Endothelial cell of umbilical vein (primary cell): ENCODE measurements around the gene FOXP1. TPM values are rescaled to one million over a fixed set of nuclear protein-coding genes. Genes with fewer than 3 reads are reported as not detected.

ENCODE experiments used
- BruUV-seq: library from RNA; stranded (reverse); fragments of 400-500 nt; replicated peaks from 2 replicates; lab custom pipeline; 2021; lab: Mats Ljungman, UMichigan
- CTCF ChIA-PET: fragments of 300-600, 350-600 bp; sonication (Branson Sonifier 250); formaldehyde crosslinking; loops from one replicate; lab custom pipeline; 2021; ENCODE audit warnings: antibody characterized with exemption, inconsistent platforms; lab: Charles Lee
- POLR2A ChIA-PET: fragments of 300-600, 350-600 bp; sonication (Branson Sonifier 250); formaldehyde crosslinking; loops from one replicate; lab custom pipeline; 2021; ENCODE audit warnings: antibody characterized with exemption, inconsistent platforms; lab: Charles Lee
- DNase-seq: peaks from one replicate; pipeline ENCODE4 v3.0.0-alpha.2; 2011; ENCODE audit warnings: low read depth, low spot score
- FAIRE-seq: peaks from 2 replicates; lab custom pipeline; 2011; peaks lifted over from hg19 to GRCh38; lab: Jason Lieb, UNC
- H2AFZ ChIP-seq: 2 replicates; pipeline ENCODE4 v1.6.0; 2012; ENCODE audit warnings: low read depth, low read length, control low read depth, inconsistent platforms
- H3K27ac ChIP-seq: 2 replicates; pipeline ENCODE4 v1.5.1; 2011; ENCODE audit warnings: low read depth, mild to moderate bottlenecking, control low read depth, low read length, moderate library complexity; ENCODE audit not compliant: insufficient read depth
- H3K27me3 ChIP-seq, 2 experiments: 2 replicates each; pipeline versions ENCODE4 v1.6.0 to v1.6.1; 2011; ENCODE audit warnings: low read length in 2 of 2, mixed read lengths in 1 of 2; ENCODE audit not compliant: control insufficient read depth in 2 of 2, insufficient read depth in 2 of 2
- H3K36me3 ChIP-seq, 2 experiments: 2 replicates in 1 of 2; 3 replicates in 1 of 2; pipeline ENCODE4 v1.5.1; 2011; ENCODE audit warnings: low read length in 2 of 2, mild to moderate bottlenecking in 1 of 2, moderate library complexity in 1 of 2; ENCODE audit not compliant: control insufficient read depth in 2 of 2, insufficient read depth in 2 of 2; ENCODE audit errors: extremely low read depth in 1 of 2
- H3K4me1 ChIP-seq: 3 replicates; pipeline ENCODE4 v1.5.1; 2011; ENCODE audit warnings: mild to moderate bottlenecking, low read length; ENCODE audit not compliant: control insufficient read depth, insufficient read depth; ENCODE audit errors: extremely low read depth
- H3K4me2 ChIP-seq: 2 replicates; pipeline ENCODE4 v1.6.1; 2011; ENCODE audit warnings: low read length, control low read depth, mixed read lengths; ENCODE audit not compliant: insufficient read depth
- H3K4me3 ChIP-seq, 3 experiments: fragments of 200-600 bp in 1 of 3; sonication (generic), shearing (Covaris generic) in 1 of 3; replicated peaks in 1 of 3; 2 replicates each; pipeline ENCODE4 v1.5.1; 2011 to 2016; ENCODE audit warnings: control low read depth in 3 of 3, low read length in 3 of 3, mild to moderate bottlenecking in 2 of 3, inconsistent platforms in 1 of 3, low read depth in 1 of 3, moderate library complexity in 1 of 3; ENCODE audit not compliant: insufficient read depth in 1 of 3
- H3K79me2 ChIP-seq: 2 replicates; pipeline ENCODE4 v1.6.0; 2012; ENCODE audit warnings: low read length, inconsistent platforms; ENCODE audit not compliant: control insufficient read depth, insufficient read depth
- H3K9ac ChIP-seq: replicated peaks from 2 replicates; pipeline ENCODE3; 2011; ENCODE audit warnings: low read length, control low read depth; ENCODE audit not compliant: insufficient read depth; ENCODE audit errors: extremely low read depth
- H3K9me1 ChIP-seq: replicated peaks from 3 replicates; pipeline ENCODE4 v1.6.0; 2011; ENCODE audit warnings: mild to moderate bottlenecking, low read length; ENCODE audit not compliant: control insufficient read depth, insufficient read depth; ENCODE audit errors: extremely low read depth
- H3K9me3 ChIP-seq: replicated peaks from 2 replicates; pipeline ENCODE4 v1.5.1; 2012; ENCODE audit warnings: low read length, inconsistent platforms; ENCODE audit not compliant: control insufficient read depth, insufficient read depth
- H4K20me1 ChIP-seq: replicated peaks from 2 replicates; pipeline ENCODE3; 2011; ENCODE audit warnings: mild to moderate bottlenecking, low read length; ENCODE audit not compliant: control insufficient read depth, insufficient read depth; ENCODE audit errors: extremely low read depth
- CTCF ChIP-seq, 2 donors: IDR thresholded peaks; 1 replicate in 1 of 2; 2 replicates in 1 of 2; pipeline ENCODE4 v1.5.1; 2011; ENCODE audit warnings: low read length in 2 of 2, mild to moderate bottlenecking in 2 of 2, moderate library complexity in 2 of 2, control low read depth in 1 of 2, inconsistent platforms in 1 of 2, low read depth in 1 of 2; ENCODE audit not compliant: insufficient read depth in 1 of 2; ENCODE audit errors: extremely low read depth in 1 of 2
- EZH2 ChIP-seq: IDR thresholded peaks from 2 replicates; pipeline ENCODE4 v1.6.1; 2012; ENCODE audit warnings: borderline replicate concordance, low read depth, mild to moderate bottlenecking, moderate library complexity, low read length, inconsistent platforms; ENCODE audit not compliant: severe bottlenecking
- FOS ChIP-seq: IDR thresholded peaks from 2 replicates; pipeline ENCODE4 v1.6.1; 2011; ENCODE audit warnings: mild to moderate bottlenecking, low read length, moderate library complexity, borderline replicate concordance; ENCODE audit not compliant: insufficient read depth
- GATA2 ChIP-seq: IDR thresholded peaks from 2 replicates; pipeline ENCODE4 v1.7.0; 2011; ENCODE audit warnings: low read depth, mild to moderate bottlenecking, moderate library complexity, mixed read lengths, low read length; ENCODE audit not compliant: insufficient read length, insufficient read depth
- JUN ChIP-seq: IDR thresholded peaks from 2 replicates; pipeline ENCODE4 v1.6.1; 2011; ENCODE audit warnings: borderline replicate concordance, low read depth; ENCODE audit not compliant: insufficient read length, insufficient read depth
- MAX ChIP-seq: IDR thresholded peaks from 2 replicates; pipeline ENCODE4 v1.6.1; 2011; ENCODE audit not compliant: insufficient read depth, insufficient read length
- MYC ChIP-seq: IDR thresholded peaks from one replicate; pipeline ENCODE4 v1.6.1; 2011; ENCODE audit warnings: mild to moderate bottlenecking, low read depth, low read length
- POLR2A ChIP-seq: IDR thresholded peaks from 2 replicates; pipeline ENCODE4 v1.6.1; 2012; ENCODE audit warnings: low read depth, mild to moderate bottlenecking, control low read depth, low read length
- dilution Hi-C: fragments of 300-500 bp; cut with MboI; formaldehyde crosslinking; loops from one replicate; pipeline ENCODE4 v1.15.0; 2019; ENCODE audit warnings: low sequenced_read_pairs; ENCODE audit not compliant: extremely low pct_ligation_motif_present
- intact Hi-C: fragments of 100-400 bp; cut with micrococcal nuclease; formaldehyde crosslinking; loops from one replicate; pipeline ENCODE4 v1.10.0; 2022
- polyA plus RNA-seq, 4 experiments: library from polyadenylated mRNA; depleted of rRNA in 3 of 4; stranded (reverse) in 3 of 4; unstranded in 1 of 4; fragments of >200 nt; gene quantifications; 2 replicates each; pipeline versions ENCODE4 v1.2.1 to v1.2.3, GENCODE V29; 2011 to 2012; ENCODE audit warnings: missing spikeins in 1 of 4
- total RNA-seq: library from RNA; stranded (reverse); gene quantifications from 2 replicates; pipeline ENCODE4 v1.2.3, GENCODE V29; 2021

The FOXP1 gene
- total and polyA plus RNA-seq, 2 donors (not counting 3 experiments of a cell fraction or from before 2014, with no cell fraction given), result 41.0 to 107 TPM

GRCh38 chr3:71124048-71124447 lies 459.5 kb downstream of the FOXP1 start:
- H3K79me2 ChIP-seq, result peaks cover 32% of the 10 kb centered on the region

More at GRCh38 chr3:71124048-71124447, 459.5 kb downstream of the FOXP1 start:
- H3K9me1 ChIP-seq, result no peaks in the 10 kb centered on the region
- no peaks in the 10 kb centered on the region for H3K27me3 ChIP-seq
- dilution Hi-C loops, result no loop called here
- FAIRE-seq, result no peak
- no peaks in the 10 kb centered on the region for H4K20me1 ChIP-seq
- no peaks in the 10 kb centered on the region for H3K36me3 ChIP-seq
- DNase-seq, result no peak
- CTCF ChIA-PET, result no interaction called here
- H3K27ac ChIP-seq, result no peak overlapping the region
- H2AFZ ChIP-seq, result no peak overlapping the region
- no peak for TF ChIP-seq MYC
- TF ChIP-seq EZH2, result no peak
- TF ChIP-seq MAX, result no peak
- TF ChIP-seq POLR2A, result no peak
- no peak for TF ChIP-seq FOS
- TF ChIP-seq JUN, result no peak
- TF ChIP-seq CTCF (IDR thresholded peaks at IDR 0.05; ENCODE audit: extremely low read depth in 1 of 2, insufficient read depth in 1 of 2, low read depth in 1 of 2, low read length in 2 of 2), result no peak
- no peak for TF ChIP-seq GATA2
- POLR2A ChIA-PET, result no interaction called here
- no peaks in the 10 kb centered on the region for H3K9me3 ChIP-seq
- H3K4me3 ChIP-seq, result no peak overlapping the region
- intact Hi-C loops, result no loop called here
- BruUV-seq, result no TSS peak
- no peak overlapping the region for H3K4me2 ChIP-seq
- H3K4me1 ChIP-seq, result peaks cover 25% of the 10 kb centered on the region
- H3K9ac ChIP-seq, result no peak overlapping the region
